Amygdala (tissue), 56 donors: ENCODE results near the gene PITPNM1.
A peak's percentile ranks its signal among the peaks of the same experiment; 100 is the strongest.
"Not testable (repeated sequence)": the region's sequence is repeated elsewhere in the genome, so short reads cannot be mapped to it uniquely, and the experiment has no call there.

Experiments used
- DNase-seq, 56 donors: peaks; one replicate each; lab custom pipeline; 2025; lab: John Stamatoyannopoulos, UW

Gene PITPNM1

GRCh38 chr11:67523556-67524479 is 18.7 kb upstream of the PITPNM1 start:
- no peak for DNase-seq

GRCh38 chr11:67522844-67523555 is 17.8 kb upstream of the PITPNM1 start, which contains the start of gene CABP2:
TSS of gene CABP2 (minus strand) at chr11:67523446. CDS start at chr11:67523326, 120 bp downstream.
- DNase-seq: no peak

- DNase-seq: no peak
Observed at GRCh38 chr11:67522338-67522737, 17.2 kb upstream of the PITPNM1 start.

- no peak for DNase-seq
Observed at GRCh38 chr11:67521924-67522323, 16.8 kb upstream of the PITPNM1 start.

GRCh38 chr11:67520856-67521824 is 16.0 kb upstream of the PITPNM1 start:
- DNase-seq: no peak

- DNase-seq: no peak
Observed at GRCh38 chr11:67519726-67520125, 14.6 kb upstream of the PITPNM1 start.

GRCh38 chr11:67517784-67518552 is 12.8 kb upstream of the PITPNM1 start:
- DNase-seq: no peak

- DNase-seq: no peak
Observed at GRCh38 chr11:67516806-67517205, 11.6 kb upstream of the PITPNM1 start.

GRCh38 chr11:67514116-67514515 is 9.0 kb upstream of the PITPNM1 start:
- no peak for DNase-seq

- DNase-seq: not testable (repeated sequence)
Observed at GRCh38 chr11:67511558-67511957, 6.4 kb upstream of the PITPNM1 start.

GRCh38 chr11:67510023-67510345 is 4.8 kb upstream of the PITPNM1 start:
- no peak for DNase-seq

GRCh38 chr11:67508486-67509121 is 3.4 kb upstream of the PITPNM1 start:
- DNase-seq: peak; percentile 76 to 99 (median 93)

GRCh38 chr11:67507864-67508485 is 2.8 kb upstream of the PITPNM1 start, which contains the start of gene CDK2AP2:
TSS of gene CDK2AP2 (minus strand) at chr11:67508162. CDS start at chr11:67508082, 80 bp downstream.
- peak; percentile 90 to 99 (median 97) for DNase-seq

- DNase-seq: peak in 1 of 56 donors; percentile 85
Observed at GRCh38 chr11:67507242-67507863, 2.2 kb upstream of the PITPNM1 start.

- DNase-seq: no peak
Observed at GRCh38 chr11:67506426-67507051, 1.4 kb upstream of the PITPNM1 start.

GRCh38 chr11:67505605-67506396 is 638 bp upstream of the PITPNM1 start:
- DNase-seq: peak in 55 of 56 donors; percentile 13 to 87 (median 65)
